Mucosa of descending colon (tissue), 3 donors: ENCODE measurements around the gene NALF2. TPM values are rescaled to one million over a fixed set of nuclear protein-coding genes. Genes with fewer than 3 reads are reported as not detected.

ENCODE experiments used
- ATAC-seq: fragments of 200-7000 bp; cut with Tn5 transposase; one replicate; pipeline ENCODE4 v1.9.1; 2020; ENCODE audit warnings: mild to moderate bottlenecking, moderate library complexity
- DNase-seq, 3 donors: peaks; one replicate each; pipeline ENCODE4 v3.0.0-alpha.2; 2020
- H3K36me3 ChIP-seq: fragments of 200-600 bp; one replicate; pipeline ENCODE4 v1.8.0; 2021; ENCODE audit warnings: low read depth, mild to moderate bottlenecking
- H3K4me1 ChIP-seq: fragments of 200-600 bp; one replicate; pipeline ENCODE4 v1.8.0; 2021; ENCODE audit warnings: low read depth, mild to moderate bottlenecking
- H3K4me3 ChIP-seq: fragments of 200-600 bp; one replicate; pipeline ENCODE4 v1.8.0; 2021; ENCODE audit warnings: mild to moderate bottlenecking
- H3K9me3 ChIP-seq: fragments of 200-600 bp; one replicate; pipeline ENCODE4 v1.8.0; 2021; ENCODE audit warnings: mild to moderate bottlenecking
- intact Hi-C, 2 donors: fragments of 100-400 bp; cut with DNase I in 1 of 2; cut with micrococcal nuclease in 1 of 2; formaldehyde crosslinking; loops; one replicate each; pipeline versions ENCODE4 v1.11.0 to v1.11.1; 2022; cut with DNase I, micrococcal nuclease
- total RNA-seq, 3 donors: library from RNA; stranded (reverse); fragmentation: NEBNext Ultra II Directional in 2 of 3; extraction: Animal tissue kit (Norgen Biotek cat#: 25700) in 2 of 3; gene quantifications; one replicate each; pipeline versions ENCODE4 v1.2.1 to v1.2.4, GENCODE V29; 2021 to 2023
- TF ChIP-seq, protein P1 (sequence below): fragments of 200-600 bp; IDR thresholded peaks from one replicate; pipeline ENCODE4 v1.8.0; 2022; ENCODE audit warnings: antibody characterized with exemption, mild to moderate bottlenecking
- donor health status: DM: no; HTN: no; CAD: no; lungs with moderate emphysema.
- donor health status: DM: no; HTN: no; CAD: no.
- donor health status: DM: no; HTN: yes; CAD: no.

The NALF2 gene
- total RNA-seq, 3 donors from 2014 or later = 0.22 to 0.98 (median 0.51) TPM

DNA sequence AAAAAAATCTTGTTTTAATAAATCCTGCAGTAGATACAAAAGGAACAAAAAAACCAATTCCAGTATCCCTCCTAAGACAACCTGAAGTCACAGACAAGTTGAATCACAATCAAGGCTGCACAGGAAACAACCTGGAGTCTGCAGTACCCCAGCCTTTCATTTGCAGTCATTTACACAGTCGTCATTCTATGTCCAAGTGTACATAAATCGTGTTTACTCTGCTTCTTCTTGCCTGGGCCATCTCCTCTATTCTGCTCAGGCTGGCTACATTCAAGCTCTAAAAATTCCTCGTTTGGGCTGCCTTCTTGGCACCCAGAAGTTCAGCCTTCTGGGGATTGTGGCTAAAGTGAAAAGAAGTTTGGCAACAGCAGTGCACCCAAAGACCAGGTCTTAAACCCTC is 37.8 kb downstream of the NALF2 start:
- intact Hi-C loops = loop anchor here in 1 of 2 donors (10.0 kb wide), 1 partner anchor 553 kb away; no protein-coding TSS in a partner anchor
- no peak for ATAC-seq
- no peak for DNase-seq

GRCh38 chrX:69543572-69543971 is 39.4 kb downstream of the NALF2 start:
- TF ChIP-seq, protein P1, sequence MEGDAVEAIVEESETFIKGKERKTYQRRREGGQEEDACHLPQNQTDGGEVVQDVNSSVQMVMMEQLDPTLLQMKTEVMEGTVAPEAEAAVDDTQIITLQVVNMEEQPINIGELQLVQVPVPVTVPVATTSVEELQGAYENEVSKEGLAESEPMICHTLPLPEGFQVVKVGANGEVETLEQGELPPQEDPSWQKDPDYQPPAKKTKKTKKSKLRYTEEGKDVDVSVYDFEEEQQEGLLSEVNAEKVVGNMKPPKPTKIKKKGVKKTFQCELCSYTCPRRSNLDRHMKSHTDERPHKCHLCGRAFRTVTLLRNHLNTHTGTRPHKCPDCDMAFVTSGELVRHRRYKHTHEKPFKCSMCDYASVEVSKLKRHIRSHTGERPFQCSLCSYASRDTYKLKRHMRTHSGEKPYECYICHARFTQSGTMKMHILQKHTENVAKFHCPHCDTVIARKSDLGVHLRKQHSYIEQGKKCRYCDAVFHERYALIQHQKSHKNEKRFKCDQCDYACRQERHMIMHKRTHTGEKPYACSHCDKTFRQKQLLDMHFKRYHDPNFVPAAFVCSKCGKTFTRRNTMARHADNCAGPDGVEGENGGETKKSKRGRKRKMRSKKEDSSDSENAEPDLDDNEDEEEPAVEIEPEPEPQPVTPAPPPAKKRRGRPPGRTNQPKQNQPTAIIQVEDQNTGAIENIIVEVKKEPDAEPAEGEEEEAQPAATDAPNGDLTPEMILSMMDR = no peak
- Histone ChIP-seq H3K9me3 (no peaks in the 10 kb centered on the region), H3K4me3 (no peak overlapping the region), H3K36me3 (no peaks in the 10 kb centered on the region), H3K4me1 (no peaks in the 10 kb centered on the region)
- ATAC-seq = no peak
- DNase-seq = no peak
- intact Hi-C loops = loop anchor here in 1 of 2 donors (10.0 kb wide), 1 partner anchor 551 kb away; no protein-coding TSS in a partner anchor

More for the DNA sequence above, 37.8 kb downstream of the NALF2 start:
- peaks cover 3% of the 10 kb centered on the region for H3K4me1 ChIP-seq
- H3K36me3 ChIP-seq = no peaks in the 10 kb centered on the region
- H3K9me3 ChIP-seq = no peaks in the 10 kb centered on the region
- no peak overlapping the region for H3K4me3 ChIP-seq
- TF ChIP-seq, protein P1 = no peak

GRCh38 chrX:69546417-69546816 is 42.3 kb downstream of the NALF2 start:
- Histone ChIP-seq H3K36me3 (no peaks in the 10 kb centered on the region), H3K9me3 (no peaks in the 10 kb centered on the region), H3K4me1 (no peaks in the 10 kb centered on the region), H3K4me3 (no peak overlapping the region)
- intact Hi-C loops = loop anchor here in 1 of 2 donors (10.0 kb wide), 1 partner anchor 548 kb away; no protein-coding TSS in a partner anchor
- ATAC-seq (peak; percentile 24), DNase-seq (peak in 1 of 3 donors; percentile 35)
- TF ChIP-seq, protein P1 = no peak

GRCh38 chrX:69546978-69547377 is 42.9 kb downstream of the NALF2 start:
- ATAC-seq (no peak), DNase-seq (no peak)
- TF ChIP-seq, protein P1 = no peak
- H3K9me3 ChIP-seq = no peaks in the 10 kb centered on the region
- no peaks in the 10 kb centered on the region for H3K36me3 ChIP-seq
- intact Hi-C loops = loop anchor here in 1 of 2 donors (10.0 kb wide), 1 partner anchor 548 kb away; no protein-coding TSS in a partner anchor
- H3K4me3 ChIP-seq = no peak overlapping the region
- no peaks in the 10 kb centered on the region for H3K4me1 ChIP-seq

DNA sequence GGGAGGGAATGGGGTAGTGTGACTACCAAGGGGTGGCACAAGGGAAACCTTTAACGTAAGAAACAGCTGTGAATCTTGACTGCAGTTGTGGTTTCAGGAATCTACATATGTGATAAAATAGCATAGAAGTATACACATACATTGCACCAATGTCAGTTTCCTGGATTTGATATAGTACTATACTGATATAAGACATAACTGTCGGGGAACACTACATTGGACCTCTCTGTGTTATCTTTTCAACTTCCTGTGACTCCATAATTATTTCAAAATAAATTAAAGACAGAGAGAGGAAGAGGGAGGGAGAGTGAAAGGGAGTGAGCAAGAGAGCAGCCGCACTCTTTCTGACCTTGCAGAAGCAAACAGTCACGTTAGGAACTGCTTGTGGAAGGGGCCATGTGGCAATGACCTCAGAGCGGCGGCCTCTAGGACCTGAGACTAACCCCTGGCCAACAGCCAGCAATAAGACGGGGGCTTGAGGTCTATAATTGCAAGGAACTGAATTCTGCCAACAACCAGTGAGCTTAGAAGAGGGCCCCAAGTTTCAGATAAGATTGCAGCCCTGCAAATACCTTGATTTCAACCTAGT is 47.4 kb downstream of the NALF2 start:
- no peaks in the 10 kb centered on the region for H3K4me1 ChIP-seq
- no peak overlapping the region for H3K4me3 ChIP-seq
- no peak for DNase-seq
- TF ChIP-seq, protein P1 = no peak
- no peaks in the 10 kb centered on the region for H3K36me3 ChIP-seq
- no peaks in the 10 kb centered on the region for H3K9me3 ChIP-seq
- intact Hi-C loops = no loop called here
- no peak for ATAC-seq
